ENCODE data around the gene WDFY4.

Gene WDFY4

DNA sequence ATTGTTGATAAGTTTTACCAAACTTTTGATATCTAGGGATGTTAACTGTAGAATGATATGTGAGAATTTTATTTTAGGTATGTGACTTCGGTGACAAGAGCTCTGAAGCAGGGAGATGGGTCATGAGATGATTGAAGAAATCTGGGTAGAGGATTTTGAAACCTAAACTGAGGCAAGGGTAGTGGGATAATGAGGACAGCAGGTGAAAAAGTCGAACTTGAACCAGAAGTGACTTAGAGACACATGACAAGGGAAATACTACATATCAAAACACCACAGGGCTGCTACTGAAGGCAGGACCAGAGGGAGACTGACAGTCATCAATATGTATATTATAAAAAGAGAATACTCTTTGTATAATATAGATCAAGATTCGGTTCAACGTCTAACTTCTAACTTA is 113.2 kb downstream of the WDFY4 start:
- DNase-seq: no peak

DNA sequence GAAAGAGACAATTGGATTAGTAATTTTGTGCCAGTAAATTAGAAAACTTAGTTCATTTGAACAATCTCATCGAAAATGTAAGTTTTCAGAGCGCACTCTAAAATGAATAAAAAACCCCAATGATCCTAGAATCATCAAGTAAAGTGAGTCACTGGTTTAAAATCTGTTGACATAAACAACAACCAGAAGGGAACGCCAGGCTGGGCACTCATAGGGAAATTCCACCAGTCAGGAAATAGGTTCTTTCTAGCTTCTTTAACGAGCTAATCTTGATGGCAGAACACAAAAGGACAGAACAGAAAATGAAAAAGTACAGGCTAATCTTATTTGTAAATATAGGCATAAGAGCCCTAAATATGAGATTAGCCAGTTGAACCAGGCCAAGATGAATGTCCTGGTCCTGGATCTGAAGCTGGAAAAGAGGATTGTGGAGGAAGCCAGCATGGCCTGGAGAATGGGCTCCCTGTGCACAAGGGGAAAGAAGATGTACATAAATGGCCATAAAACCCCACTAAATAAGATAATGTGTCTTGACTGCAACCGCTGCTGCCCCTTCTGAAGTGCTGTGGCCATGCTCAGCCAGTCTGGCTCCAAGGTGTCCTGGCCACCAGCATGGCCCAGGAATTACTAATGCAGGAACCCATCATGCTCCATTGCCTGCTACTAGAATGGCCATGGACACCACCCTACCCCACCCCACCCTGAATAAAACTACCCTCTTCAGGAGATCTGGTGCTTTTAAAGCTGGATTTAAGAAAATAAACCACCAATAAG is 114.0 kb downstream of the WDFY4 start:
- DNase-seq: no peak

DNA sequence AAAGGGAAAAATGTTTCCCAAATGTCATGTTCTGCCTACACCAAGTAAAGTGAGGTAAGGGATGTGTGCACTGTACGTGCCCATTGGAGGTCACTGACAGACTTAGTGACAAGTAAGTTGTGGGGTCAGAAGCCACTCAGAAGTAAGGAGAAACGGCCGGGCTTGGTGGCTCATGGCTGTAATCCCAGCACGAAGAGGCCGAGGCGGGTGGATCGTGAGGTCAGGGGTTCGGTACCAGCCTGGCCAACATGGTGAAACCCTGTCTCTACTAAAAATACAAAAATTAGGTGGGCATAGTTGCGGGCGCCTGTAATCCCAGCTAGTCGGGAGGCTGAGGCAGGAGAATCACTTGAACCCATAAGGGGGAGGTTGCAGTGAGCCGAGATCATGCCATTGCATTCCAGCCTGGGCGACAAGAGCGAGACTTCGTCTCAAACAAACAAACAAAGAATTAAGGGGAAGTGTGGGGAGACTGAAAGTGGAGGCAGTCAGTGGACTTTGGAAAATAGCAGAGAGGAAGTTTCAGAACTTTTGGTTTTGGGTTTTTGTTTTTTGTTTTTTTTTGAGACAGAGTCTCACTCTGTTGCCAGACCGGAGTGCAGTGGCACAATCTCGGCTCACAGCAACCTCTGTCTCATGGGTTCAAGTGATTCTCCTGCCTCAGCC is 114.8 kb downstream of the WDFY4 start:
- no peak for DNase-seq

DNA sequence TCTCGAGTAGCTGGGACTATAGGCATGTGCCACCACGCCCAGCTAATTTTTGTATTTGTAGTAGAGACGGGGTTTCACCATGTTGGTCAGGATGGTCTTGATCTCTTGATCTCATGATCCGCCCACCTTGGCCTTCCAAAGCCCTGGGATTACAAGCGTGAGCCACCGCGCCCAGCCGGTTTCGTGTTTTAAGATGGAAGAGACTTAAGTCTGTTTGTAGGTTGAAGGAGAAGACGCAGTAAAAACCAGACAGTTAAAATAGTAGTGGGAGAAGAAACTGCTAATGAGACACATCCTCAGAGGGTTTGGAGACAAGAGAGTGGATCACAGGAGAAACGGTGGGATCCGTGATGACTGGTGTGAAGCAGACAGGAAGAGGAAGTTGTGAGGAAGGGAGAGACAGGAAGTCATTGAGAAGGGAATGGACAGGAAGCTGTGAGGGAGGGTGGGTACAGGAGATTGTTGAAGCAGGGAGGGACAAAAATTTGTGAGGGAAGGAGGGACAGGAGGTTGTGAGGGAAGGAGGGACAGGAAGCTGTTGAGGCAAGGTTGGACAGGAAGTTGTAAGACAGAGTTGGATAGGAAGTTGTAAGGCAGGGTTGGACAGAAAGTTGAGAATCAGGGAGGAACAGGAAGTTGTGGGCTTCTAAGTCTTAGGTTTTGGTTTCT is 115.5 kb downstream of the WDFY4 start:
- no peak for DNase-seq

DNA sequence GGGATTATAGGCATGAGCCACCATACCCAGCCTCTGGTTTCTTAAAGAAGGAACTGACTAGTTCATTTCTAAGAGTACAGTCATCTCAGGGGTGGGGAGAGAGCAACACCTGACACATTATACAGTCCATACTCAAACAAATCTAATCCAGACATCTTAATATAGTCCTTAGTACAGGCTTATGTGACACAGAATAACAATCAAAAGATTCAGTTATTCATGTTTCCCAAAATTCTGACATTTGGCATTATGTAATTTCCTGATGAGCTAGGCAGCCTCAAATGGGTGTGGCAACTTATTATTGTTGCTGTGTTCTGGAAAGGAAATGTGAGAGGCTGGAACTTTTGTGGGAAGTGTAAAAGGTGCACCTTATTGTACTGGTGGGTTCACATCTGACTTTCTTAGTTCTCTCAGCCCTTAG is 116.3 kb downstream of the WDFY4 start:
- DNase-seq: no peak

DNA sequence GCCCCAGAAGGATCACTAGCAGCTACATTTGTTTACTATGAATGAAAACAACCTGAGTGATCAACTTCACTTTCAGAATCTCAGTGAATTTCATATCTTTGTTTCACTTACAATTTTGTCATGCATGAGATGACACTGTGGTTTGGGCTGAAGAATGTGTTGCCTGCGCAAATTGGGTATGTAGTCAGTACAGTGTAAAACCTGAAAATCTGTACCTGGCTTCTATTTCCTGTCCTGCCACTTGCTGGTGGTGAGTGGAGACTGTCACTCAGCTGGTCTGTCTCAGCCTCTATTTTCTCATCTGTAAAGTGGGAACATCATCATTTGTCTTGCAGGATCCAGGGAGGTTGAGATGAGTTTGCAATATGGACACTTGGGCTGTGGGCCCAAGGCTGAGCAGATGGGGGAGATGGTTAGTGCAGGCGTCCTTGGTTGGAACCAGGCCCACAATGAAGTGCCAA is 118.0 kb downstream of the WDFY4 start:
- no peak for DNase-seq

DNA sequence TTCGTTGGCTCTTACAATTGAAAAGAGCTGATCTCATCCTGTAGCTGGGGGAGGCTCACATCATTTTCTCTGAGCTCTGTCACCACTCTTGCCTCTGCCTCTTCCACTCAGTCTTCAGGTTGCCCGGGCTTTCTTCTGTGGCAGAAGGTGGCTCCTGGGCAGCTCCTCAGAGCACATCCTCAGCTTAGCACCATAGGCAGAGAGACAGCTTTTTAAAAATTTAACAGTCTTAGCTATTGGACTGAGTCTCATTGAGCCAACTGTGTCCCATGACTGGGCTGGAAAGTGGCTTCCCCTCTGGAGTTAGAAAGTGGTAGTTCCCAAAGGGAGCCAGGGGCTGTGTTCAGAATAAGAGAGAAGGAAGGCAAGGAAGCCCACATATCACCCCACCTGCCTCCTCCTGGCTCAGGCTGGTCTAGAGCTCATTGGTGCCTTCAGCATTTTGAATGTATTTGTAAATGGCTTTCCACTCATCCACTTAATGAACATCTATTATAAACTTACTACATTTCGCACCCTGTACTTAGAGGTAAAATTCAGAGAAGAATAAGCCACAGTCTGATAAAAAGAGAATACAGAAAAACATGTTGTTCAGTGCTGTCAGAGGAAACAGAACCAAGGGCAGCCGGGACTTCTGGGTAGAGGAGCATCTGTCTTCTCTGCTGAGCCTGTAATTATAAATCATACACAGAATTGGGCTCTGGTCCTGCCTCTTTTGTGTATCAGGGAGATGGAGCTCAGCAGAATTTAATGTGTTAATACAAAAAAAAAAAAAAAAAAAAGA is 119.3 kb downstream of the WDFY4 start:
- no peak for DNase-seq

DNA sequence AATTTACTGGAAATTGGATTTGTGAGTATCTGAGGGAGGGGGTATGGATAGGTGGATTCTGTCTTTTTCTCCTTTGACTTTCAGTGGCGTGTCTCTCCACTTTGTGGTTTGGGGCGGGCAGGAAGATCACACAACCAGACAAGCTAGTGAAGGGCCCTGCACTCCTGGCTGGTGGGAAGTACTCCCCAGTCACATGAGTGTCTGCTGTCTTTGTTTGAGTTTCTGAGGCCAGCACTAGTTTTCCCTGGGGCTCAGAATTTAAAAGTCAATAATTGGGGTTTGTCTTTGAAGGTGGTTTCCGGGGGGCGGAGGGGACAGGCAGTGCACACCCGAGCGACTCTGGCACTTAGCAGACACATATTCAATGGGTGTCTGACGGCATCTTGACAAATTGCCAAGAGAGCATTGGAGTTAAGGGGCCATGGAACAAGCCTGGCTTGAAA is 120.1 kb downstream of the WDFY4 start:
- no peak for DNase-seq

DNA sequence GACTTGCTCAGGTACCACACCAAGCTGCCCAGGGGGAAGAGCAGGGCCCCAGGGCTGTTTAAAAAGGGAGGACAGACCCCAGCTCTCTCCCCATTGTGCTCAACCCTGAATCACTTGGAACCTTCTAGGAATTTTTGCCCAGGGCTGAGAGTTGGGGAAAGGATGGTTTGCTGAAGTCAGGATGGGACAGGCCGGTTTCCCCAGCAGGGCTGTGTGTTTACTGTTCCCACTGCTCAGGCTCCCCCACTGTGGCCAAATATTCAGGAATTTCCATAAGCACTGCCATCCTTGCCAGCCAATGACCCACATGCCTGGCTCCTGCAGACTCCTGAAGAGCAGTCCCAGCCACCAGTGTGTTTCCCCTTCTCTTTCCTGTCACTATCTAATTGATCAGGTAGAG is 120.7 kb downstream of the WDFY4 start:
- DNase-seq: no peak

DNA sequence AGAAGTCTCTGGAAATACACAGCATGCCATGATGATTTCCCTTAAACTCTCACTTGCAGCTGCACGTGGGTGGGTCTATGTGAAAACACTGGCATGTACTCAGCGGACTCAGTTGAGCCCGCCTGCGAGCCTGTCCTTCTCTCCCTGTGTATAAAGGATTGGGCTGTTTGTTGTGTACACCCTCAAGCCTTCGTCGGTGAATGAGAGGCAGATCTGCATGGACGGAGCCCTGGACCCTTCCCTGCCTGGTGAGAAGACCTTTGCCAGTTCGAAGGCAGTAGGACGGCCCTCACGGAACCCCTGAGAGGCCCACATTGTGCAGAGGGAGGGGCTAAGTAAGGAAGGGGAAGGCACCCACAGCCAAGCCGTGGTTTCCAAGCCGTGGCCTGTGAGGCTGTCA is 121.2 kb downstream of the WDFY4 start:
- no peak for DNase-seq

DNA sequence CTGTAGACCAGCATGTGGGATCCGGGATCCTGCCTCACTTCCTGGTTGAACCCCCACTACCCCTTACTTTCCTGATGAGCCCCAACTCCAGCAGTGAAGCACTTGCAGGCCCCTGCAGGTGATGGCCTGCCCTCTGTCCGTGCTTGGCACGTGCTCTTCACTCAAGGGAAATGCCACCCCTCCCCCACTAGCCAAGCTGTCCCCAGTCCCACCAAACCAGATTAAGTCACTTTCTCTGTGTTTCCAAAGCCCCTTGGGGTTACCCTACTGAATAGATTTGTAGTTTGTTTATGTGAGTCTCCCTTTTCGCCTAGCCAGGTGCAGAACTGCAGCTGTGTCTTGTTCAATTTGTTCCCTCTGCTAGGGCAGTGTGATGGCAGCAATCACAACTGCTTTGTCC is 121.7 kb downstream of the WDFY4 start:
- DNase-seq: no peak

DNA sequence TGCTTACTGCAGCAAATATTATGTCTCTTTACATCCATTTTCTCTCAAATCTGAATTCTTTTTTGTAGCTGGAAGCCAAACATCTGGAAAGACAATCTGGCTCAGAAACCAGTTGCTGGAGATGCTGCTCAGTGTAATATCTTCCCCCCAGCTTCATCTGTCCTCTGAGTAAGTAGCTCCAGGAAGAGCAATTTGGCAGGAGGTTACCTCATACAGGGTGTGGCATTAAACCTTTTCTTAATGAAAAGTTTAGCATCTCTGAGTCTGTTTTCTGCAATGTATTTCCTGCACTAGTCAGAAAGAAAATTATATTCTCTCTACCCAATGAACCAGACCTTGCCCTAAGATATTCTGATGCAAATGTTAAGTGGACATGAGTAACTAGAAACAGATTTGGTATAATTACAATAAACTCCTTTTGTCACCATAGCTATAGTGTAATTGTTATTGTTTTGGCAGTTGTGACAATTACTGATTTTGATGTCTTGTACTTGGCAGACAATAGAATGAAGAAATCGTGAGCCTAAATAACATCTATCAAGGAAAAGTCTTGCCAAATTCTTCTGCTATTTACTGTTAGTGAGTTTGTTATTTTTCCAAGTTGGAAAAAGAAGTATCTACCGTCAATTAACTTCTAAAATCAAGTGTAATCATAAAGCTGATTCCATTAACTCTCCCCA is 123.3 kb downstream of the WDFY4 start:
- DNase-seq: no peak

DNA sequence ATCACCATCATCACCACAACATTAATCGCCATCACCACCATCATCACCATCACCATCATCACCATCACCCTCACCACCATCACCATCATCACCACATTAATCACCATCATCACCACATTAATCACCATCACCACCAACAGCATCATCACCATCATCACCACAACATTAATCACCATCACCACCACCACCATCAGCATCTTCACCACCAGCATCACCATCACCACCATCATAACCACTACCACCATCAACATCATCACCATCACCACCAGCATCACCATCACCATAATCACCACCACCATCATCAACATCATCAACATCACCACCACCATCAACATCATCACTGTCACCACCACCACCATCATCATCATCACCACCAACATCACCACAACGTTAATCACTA is 124.6 kb downstream of the WDFY4 start:
- no peak for DNase-seq

DNA sequence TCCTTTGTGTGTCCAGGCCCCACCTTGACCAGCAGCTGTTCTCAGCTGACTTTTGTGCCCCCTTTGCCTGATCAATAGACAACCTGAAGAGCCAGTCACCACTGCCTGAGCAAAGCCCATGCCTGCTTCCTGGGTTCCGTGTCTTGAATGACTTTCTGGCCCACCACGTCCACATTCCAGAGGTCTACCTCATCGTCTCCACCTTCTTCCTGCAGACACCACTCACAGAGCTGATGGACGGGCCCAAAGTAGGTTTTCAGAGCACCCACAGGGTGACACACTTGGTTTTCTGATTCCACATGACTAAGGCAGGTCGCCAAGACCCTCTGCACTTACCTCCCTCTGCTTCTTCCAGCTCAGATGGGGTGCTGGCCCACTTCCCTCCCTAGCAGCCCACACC is 126.8 kb downstream of the WDFY4 start:
- DNase-seq: no peak

DNA sequence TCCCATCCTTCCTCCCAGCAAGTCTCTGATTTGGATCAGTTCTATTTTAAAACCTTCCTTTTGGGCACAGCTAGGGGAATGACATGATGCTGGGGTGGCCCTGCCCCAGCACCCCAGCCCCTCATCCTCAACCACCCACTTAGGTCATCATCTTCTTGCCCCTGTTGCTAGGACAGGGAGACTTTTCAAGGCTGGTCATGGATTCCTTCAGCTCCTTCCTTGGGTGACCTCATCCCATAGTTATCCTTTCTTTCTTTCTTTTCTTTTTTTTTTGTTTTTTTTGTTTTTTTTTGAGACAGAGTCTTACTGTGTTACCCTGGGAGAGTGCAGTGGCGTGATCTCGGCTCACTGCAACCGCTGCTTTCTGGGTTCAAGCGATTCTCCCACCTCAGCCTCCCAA is 127.2 kb downstream of the WDFY4 start:
- no peak for DNase-seq

DNA sequence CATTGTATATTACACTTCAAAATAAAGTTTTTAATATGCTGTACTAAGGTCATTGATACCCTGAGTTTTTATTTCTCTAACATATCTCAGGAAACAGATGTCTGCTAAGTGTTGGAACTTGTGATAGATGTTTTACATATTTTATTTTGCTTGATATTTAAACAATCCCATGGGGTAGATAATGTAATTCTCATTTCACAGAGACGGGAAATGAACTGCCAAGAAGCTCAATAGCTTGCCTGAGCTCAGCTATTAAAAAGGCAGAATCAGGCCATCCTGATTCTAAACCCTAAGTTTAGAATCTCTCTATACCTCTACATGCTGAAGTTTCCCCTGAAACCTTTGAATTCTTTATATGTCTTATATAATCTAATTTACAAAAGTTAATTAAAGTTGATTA is 128.6 kb downstream of the WDFY4 start:
- DNase-seq: no peak

DNA sequence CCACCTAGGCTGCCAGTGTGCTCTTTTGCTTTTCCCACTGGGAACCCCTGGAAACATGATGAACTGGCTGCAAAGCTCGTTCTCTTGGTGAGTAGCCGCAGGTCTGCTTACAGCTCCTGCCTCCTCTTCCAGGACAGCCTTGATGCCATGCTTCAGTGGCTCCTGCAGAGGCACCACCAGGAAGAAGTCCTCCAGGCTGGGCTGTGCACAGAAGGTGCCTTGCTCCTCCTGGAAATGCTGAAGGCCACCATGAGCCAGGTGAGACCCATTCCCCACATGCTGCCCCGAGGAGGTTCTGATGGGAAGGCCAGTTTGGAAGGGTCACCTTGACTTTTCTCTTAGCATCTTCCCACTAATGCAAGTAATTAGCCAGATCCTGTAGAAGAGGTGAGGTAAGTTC is 129.2 kb downstream of the WDFY4 start:
- DNase-seq: no peak

DNA sequence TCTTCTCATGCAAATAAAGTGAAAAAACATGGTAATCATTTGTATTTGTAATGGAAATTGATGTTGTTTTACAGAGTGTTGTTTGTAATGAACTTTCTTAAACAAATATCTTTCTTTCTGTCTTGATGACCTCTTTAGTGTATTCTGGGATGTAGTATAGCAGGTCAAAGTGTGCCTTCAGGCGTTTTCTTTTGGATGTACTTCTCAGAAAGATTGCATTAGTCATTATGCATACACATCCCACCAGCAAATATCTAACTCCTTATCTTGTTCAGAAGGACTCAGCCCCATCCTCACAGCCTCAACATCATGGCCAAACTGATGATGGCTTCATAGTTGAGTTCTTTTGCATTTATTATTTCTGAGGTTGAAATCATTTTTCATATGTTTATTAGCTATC is 130.3 kb downstream of the WDFY4 start:
- no peak for DNase-seq

DNA sequence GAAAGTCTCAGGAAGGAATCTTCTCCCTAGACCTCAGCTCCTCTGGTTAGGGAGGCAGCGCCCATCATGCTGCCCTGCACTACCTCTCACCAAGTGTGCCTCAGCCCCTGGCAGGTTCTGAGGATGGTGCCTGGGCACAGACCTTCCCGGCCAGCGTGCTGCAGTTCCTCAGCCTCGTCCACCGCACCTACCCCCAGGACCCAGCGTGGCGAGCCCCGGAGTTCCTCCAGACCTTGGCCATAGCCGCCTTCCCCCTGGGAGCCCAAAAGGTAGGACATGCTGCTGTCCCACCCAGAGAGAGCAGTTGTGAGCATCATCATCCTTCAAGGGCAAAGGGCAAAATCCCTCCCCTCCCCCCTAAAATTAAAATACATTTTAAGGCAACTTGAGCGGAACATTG is 132.5 kb downstream of the WDFY4 start:
- DNase-seq: no peak

DNA sequence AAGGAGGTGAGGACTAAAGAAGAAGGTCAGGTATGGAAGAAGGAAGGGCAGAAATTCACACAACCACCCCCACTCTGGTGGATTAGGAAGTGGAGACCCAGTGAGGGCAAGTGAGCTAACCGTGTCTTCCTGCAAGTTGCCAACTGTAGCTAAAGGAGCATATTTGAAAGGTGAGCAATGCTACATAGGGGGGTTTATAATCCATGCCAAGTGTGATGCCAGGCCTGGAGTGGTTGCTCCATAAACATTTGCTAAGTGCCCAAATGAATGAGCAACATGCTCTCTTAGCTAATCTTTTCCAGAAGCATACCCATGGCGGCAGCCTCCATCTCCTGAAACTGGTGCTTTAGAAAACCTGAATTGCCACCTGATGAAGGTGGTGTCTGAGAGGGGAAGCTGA is 133.4 kb downstream of the WDFY4 start:
- DNase-seq: no peak

DNA sequence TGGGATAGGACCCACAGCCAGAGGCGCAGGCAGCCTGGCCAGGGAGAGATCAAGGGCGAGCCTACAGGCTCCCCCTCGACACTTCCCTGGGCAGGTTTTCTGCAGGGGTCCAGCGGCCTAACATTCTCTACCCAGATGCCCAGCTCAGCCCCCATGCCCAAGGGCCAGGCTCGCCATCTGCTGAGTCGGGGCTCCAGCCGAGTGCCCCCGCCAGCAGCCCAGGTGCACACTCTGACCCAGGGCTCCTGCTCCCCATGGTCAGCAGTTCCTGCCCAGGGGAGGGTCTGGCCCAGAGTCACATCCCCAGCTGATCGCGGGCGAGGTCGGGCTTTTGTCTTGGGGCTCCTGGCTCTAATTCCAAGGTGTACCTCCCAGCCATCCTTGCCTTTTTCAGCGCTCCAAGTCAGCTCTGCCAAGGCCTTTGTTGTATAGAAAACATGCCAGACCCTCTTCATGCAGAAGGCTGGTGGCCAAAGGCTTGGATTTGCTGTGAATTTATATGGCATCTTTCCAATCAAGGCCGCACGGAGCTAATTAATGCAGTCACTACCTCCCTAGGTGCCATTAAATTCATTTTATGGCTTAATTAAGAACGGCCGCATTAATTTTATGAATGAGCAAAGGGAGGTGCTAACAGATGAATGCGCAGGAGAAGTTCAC is 134.3 kb downstream of the WDFY4 start:
- DNase-seq: no peak

DNA sequence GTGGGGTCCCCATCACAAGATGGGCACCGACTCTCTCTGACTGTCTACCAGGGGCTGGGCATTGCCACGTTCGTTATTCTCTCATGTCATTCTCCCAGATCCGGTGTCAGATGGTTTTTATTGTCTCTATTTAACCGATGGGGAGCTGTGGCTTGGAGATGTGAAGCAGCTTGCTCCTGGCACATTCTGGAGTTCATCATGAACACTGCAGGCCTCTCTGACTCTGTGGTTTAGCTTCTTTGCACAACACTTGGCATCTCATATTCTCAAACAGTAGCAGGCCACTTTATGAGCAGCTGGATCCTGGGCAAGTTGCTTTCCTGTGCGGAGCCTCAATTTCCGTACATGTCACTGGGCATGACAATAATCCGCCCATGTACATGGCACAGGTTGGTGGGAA is 135.1 kb downstream of the WDFY4 start:
- no peak for DNase-seq
